Stimulated activated CD8-positive, alpha-beta memory T cell treated with anti-CD3 and anti-CD28 coated beads, Interleukin-4, amount 100 ng/mL, for 48 hours (primary cell): ENCODE results near the gene GPATCH2L.

ENCODE experiments used
- DNase-seq: peaks from one replicate; pipeline ENCODE4 v3.0.0-alpha.2; 2020

Gene GPATCH2L

DNA sequence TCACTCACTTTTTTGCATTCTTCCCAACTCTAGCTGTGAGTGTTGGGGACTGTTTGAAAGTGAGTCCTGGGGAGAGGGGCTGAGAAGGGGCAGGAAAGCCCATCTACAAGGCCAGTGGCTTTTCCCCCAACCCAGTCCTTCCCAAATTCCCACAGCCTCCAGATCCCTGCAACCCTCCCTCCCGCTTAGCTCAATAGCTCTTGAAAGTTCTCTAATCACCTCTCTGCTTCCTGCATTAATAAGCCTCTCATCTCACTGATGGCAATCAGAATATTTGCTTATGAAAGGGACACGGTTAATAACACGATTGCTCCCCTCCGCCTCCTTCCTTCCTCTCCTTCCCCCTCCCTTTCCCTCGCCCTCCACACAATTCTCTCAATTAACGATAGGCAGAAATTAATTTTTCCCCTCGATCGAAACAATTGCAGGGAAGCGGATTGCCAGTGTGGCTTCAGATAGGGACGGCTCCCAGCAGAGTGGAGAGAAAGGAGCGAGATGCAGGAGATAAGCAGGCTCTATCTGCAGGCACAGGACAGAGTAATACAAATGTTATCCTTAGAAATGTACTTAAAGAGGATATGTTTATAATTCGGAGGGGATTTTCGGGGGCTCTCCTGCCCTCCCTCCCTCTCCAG is 15.1 kb upstream of the GPATCH2L start:
- no peak for DNase-seq

DNA sequence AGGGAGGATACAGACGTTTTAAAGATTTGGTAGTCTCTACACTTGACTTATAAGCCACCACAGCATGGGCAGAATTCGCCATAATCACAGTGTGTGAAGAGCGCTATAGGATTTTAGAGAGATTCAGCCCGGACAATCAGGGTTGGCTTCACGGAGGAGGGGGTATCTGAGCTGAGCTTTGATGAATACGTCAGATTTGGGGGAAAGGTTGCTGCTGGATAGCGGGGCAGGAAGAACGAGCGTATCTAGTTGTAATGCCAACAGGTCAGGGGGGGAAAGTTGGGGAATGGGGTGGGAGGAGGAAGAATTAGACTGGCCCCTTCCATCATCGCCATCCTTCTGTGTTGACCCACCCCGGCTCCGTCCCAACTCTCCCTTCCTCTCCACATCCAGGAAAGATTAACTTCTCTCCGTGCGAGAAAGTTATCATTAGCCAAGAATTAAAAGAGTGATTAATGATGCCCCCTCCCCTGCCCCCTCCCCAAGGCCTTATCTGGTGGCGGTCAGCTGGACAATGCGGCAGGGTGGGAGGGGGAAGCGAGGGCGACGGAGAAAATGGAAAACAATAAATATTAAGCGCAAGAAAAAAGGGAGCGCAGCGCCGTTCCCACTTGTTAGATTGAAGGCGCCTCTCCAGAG is 13.5 kb upstream of the GPATCH2L start:
- no peak for DNase-seq

DNA sequence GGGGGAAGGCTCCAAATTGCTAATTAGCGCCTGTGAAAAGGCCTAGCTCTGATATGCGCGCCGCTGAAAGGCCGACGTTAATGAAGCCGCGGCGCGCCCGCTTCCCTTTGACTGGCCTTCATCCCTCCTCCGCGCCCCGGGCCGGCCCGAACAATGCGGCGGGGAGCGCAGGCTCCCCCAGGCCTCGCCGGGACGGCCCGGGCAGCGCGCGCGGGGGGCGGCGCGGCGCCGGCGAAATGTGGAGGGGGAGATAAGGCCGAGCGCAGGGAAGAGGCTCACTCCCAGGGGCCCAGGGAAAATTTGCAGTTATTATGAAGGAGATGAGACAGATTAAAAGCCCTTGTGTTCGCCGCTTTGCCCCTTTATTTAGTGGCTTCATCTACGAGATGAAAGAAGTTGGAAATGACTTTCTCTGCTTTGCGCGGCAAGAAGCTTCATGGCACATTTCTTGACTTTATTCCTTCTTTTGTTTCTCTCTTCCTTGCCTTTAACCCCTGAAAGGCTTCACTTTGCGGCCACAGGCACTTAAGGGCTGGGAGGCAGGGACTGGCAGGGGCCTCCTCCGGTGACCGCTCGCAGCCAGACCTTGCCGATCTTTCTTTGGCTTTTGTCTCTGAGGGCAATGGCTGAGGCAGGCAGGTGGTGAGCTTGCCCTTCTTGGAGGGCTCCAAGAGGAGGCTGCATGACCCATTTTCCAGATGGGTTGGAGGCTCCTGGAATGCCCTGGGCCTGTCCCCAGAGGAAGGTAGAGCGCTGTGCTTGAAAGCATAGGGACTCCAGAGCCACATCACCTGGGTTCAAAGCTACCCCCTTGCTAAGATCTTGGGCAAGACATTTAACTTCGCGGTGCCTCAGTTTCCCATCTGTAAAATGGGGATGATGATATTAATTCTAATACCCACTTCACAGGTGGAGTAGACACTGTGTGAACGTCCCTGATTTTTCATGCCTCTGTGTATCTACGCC is 12.7 kb upstream of the GPATCH2L start:
- DNase-seq = no peak

DNA sequence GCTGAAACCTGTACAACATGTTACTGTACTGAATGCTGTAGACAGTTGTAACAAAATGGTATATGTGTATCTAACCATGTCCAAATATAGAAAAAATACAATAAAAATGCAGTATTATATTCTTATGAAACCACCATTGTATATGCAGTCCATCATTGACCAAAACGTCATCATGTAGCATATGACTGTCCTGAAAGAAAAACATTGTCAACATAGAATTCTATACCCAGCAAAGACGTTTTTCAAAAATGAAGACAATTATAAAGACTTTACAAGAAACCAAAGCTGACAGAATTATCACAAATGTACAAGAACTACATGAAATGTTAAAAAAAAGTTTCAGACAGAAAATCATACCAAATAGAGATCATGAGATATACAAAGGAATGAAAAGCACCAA is 8.1 kb upstream of the GPATCH2L start:
- no peak for DNase-seq

DNA sequence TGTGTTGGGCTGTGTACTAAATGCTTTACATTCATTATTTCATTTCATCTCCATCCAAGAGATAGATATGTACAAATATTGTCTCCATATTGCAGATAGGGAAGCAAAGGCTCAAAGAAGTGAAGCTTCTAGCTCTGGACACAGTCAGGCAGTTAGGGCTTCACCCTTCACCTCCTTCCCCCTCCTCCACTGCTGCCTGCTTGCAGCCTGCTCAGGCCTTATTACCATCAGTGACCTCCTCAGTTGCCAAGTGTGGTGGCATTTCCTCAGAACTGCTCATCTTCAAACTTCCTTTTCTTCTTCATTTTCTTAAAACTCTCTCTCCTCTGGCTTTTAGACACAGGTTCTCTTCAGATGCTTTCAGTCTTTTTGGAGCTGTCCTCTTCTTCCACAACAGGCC is 4.7 kb upstream of the GPATCH2L start:
- DNase-seq = no peak

DNA sequence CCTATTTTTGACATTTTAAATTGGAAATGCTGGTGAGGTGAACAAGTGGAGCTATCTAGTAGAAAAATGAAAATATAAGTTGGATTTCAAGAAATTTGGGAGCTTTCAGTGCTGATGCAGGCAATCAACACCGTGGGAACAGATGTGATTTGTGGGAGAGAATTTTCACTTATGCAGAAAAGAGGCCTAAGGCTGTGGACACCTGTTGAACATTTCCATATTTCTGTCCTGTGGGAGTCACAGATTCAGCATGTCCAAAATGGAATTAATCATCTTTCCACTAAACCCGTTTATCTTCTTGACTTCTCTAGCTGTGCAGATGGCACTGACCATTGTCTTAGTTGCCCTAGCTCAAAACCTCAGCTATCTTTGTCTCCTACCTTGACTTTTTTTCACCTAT is 2.5 kb upstream of the GPATCH2L start:
- no peak for DNase-seq

DNA sequence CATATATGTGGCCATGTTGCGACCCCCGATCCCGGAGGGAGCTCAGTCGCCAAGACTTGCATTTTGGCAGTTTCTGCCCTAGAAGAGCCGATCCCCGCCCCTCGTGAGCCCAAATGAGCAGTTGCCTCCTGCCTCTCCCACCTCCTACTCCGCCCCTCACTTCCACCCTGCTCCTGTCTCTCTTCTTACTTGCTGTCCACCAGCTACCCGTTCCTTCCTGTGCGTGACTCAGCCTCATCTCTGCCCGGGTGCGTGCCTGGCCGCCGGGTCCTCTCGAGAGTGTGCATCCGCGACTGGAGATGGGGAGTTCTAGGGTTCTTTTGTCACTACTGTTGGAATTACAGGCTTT is 585 bp downstream of the GPATCH2L start:
- peak; percentile 76 for DNase-seq

DNA sequence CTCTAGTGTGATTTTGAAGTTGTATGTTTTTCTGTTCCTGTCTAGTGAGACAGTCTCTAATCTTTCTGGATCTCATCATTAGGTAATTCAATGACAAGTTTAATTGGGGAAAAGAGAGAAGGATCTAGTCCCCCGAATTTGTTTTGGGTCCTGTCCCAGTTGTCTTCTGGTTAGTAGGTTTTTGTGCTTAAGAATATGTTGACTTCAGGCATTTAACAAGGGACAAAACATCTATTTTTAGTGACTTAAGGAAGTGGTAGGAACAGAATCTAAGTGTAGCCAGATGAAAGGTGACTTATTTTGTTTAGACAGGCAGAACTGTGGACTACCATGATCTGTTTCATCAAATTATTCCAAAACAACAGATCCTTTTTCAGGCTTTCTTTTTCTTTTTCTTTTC is 2.2 kb downstream of the GPATCH2L start:
- DNase-seq = no peak

DNA sequence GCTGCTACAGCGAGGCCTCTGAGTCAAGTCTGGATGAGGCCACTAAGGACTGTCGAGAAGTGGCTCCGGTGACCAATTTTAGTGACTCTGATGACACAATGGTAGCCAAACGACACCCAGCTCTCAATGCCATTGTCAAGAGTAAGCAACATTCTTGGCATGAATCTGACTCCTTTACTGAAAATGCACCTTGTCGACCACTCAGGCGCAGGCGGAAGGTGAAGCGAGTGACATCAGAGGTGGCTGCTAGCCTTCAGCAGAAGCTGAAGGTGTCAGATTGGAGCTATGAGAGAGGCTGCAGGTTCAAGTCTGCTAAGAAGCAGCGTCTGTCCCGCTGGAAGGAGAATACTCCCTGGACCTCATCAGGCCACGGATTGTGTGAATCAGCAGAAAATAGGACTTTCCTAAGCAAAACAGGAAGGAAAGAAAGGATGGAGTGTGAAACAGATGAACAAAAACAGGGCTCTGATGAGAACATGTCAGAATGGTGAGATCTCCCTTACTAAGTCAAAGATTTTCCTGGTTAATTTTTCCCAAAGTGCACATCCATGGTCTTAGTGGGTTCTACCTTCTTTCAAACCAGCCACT is 2.9 kb downstream of the GPATCH2L start:
- DNase-seq = no peak

DNA sequence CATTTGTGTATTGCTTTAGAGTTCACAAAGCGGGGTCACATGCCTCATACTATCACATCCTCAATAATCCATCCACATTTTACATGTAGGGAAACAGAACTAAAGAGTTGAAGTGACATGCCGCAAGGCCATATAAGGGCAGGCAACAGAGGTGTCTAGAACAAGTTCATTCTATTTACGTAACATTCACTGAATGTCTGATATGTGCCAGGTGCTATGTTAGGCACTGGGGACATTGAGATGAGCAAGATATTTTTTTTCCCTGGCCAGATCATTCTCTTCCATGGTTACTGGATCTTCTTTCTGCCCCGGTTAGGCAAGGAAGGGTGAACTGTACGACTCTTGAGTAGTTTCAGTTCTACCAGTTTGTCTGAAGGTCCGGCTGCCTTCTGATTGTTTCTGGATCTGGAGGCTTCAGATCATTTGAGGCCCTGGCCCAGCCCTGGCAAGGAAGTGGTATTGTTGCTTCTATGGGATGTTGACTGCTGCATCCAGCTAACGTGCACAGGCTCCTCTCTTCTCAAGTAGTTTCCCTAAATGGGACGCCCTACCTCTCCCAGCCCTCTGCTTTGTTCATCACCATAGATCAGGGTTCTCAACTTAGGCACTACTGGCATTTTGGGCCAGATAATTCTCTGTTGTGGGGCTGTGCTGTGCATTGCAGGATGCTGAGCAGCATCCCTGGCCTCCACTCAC is 12.1 kb downstream of the GPATCH2L start:
- no peak for DNase-seq

DNA sequence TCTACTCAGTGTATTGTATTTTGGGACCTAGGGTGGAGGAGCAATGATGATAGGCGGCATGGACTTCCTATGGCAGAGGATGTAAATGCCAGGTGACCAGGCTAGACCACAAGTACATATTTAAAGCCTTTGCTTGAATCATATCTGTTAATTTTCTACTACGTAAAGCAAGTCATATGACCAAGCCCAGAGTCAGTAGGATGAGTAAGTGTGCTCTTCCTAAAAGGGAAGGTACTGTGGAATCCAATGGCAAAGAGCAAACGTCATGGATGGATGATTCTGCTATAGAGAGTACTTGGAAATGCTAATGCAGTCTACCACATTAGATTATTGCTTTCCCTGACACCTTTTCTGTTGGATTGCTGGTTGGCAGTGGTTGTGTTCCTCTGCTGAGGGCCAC is 16.8 kb downstream of the GPATCH2L start:
- DNase-seq = no peak

DNA sequence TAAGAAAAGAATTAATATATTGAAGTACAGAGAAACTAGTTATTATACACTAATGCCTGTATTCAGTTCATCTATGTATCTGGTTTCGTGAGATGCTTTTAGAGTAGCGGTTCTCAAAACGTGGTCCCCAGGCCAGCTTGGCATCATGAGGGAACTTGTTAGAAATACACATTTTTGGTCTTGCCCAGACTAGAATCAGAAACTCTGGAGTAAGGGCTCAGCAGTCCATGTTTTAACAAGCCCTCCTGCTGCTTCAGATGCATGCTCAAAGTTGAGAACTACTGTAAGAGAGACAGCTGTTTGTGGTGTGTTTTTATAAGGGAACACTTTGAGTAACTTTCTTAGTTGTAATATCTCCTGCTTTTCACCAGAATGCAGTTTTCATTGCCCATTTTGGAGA is 18.1 kb downstream of the GPATCH2L start:
- DNase-seq = no peak

DNA sequence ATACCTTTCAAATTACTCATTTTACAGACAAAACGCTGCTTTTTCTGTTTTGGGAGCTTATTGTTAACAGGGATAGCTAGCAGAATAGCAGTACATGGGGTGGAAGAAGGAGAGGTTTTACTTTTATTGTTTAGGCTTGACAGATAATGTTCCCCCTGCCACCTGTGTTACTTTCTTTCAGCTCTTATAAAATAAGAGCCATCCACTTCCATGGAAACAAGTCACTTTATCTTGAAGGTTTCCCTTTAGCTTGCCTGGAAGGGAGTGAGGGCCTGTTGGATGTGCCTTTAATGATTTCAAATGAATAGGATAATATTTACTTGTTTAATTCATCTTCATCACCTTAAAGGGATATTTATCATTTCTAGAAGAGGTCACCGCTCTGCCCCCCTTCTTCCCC is 23.3 kb downstream of the GPATCH2L start:
- no peak for DNase-seq

DNA sequence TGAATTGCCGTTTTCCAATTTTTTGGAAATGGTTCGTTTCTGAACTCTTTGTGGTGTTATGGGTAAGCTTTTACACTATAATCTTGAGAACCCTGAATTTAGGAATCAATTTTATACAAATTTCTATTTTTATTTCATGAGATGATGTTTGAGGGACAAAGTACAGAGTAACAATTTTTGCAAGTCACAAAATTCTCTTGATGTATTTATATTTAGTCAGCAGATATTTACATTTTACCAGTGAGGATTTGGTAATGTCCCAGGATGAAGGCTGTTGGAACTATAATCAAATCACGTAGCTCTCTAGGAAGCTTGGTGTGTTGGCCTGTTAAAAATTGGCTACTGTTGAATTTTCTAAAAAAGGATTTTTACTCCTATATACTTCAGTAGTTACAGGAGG is 24.2 kb downstream of the GPATCH2L start:
- DNase-seq = no peak

DNA sequence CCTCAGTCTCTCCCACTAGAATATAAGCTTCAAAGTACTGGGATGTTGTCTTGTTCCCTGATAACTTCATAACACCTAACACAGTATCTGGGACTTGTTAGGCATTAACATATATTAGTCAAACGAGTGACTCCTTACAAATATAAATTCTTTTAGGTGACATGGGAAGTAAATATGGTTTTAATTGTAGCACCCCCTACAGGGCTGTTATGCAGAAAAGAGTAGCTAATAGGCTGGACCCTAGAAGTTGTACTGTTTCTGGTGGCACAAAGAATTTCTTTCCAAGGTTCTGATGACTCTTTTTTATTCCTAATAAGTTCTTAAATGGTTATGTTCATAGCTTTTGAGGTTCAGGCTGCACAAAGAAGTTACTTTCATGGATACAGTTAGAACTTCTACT is 29.8 kb downstream of the GPATCH2L start:
- no peak for DNase-seq

DNA sequence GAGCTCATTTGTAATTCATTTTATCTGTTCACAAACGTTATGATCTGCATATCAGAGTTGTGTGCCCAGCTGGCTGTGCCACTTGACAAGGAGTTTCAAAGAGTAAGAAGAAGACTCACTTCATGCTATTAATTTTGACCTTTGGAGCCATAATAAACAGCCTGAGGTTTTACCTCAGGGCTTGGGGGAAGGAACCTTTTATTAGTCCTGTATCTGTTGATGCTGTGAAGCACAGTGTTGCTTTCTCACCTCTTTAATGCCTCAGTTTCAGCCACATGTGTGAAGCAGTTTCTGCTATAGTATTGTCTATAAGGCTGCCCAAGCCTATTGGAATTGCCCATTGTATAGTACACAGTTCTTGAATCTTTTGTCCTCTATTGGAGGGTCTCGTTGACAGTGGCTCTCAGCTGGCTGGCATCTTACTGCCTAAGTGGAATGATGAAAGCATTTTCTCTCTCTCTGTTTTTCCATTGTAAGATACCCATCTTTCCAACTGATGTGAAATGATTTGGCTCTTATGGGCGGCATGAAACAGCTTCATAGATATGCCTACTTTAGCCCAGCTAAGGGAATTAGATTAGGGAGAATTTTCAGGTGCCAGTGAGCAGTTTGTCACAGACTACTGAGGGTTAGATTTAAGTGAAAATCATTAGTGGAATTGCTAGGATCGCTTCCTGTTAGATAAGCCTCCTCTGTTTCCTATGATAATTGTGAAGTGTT is 34.7 kb downstream of the GPATCH2L start:
- DNase-seq = no peak

DNA sequence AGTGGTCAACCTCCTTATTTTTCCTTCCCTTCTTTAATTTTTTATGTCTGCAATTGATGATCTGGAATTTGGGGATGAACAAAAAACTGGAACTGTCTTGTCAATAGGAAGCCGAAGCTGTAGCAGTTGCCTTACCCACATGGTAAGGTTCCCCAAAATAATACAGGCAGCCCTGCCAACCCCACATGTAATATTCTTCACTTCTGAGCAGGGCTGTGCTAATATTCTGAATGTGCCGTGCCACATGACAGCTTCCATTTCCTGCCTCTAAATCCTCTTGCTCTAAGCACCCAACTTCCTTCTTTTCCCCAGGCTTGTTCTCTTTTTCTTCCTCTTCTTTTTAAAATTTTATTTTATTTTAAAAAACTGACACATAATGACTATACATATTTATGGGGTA is 39.6 kb downstream of the GPATCH2L start:
- no peak for DNase-seq

DNA sequence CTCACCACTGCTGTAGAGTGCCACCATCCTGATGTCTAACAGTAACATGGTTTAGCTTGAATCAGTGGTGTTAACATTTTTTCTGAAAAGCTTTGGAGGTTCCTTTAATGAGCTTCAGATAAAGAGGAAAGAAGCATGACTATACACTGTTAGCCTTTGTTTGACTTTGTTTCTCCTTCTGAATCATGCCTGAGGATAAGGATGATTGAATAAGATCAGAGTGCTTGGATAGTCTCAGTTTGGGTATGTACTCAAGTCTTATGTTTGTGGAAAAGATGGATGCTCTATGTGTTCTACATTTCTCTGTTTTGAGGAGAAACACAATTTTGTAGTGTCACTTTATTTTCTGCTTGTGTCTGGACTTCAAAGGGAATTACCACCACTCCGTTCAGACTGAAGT is 42.0 kb downstream of the GPATCH2L start:
- no peak for DNase-seq

DNA sequence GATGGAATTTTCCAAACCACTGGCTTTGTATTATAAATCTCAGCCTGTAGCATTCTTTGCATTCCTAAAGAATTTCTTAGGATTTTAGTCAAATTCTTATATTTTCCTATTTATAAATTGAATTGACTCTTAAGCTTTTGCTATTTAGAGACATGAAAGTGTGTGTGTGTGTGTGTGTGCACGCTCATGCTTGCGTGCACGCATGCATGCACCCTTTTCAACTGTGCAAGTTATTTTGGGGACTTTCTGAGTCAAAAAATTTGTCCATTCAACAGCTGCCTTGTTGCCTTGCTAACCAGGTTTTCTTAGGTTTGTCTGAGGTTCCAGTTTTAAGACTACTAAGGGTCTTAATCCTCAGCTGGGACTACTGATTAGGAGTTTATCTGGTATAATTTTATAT is 42.6 kb downstream of the GPATCH2L start:
- no peak for DNase-seq

DNA sequence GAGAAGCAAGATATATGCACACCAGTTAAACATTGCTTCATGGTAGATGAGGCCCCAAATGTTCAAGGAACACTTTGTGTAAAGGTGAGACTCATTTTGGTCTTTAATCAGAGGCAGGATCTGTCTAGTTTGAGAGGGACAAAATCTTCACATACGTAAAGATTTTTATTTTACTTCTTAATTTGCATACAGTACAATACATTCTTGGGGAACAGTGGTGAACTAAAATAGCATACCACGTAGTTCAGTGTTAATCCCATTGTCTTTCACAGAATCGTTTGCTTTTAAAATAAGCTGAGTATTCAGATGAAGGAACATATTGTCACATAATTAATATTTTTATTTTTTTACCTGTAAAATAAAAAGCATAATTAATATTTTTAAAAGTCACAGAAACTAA is 43.3 kb downstream of the GPATCH2L start:
- no peak for DNase-seq

DNA sequence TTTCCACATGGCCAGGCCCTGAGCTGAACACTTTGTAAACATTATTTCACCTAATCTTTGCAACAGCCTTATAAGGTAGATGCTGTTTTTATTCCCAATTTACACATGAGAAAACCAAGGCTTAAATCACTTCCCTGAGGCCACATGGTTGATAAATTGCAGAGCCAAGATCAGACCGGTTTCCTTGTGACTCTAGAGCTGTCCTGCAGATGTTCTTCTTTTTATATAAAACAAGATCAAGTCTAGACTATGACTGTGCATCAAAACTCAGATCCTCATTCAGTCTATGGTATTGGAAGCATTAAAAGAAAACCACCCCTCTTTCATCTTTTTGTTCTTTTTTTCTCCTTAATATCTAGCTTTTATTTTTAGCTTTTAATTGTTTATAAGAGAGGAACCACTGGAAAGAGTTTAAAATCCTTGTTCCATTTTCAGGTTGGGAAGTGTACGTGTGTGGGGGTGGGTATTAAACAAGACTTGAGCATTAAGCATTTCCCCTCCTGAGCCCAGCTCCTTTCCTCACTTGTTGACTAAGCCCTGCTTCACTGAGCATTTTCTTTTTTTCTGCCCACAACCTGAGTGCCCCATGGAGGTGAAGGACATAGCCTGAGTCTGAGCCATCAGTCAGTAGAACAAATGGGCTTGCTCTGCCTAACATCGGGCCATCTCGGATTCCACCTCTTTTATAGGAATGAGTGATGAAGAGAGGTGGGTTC is 45.4 kb downstream of the GPATCH2L start:
- DNase-seq = no peak

DNA sequence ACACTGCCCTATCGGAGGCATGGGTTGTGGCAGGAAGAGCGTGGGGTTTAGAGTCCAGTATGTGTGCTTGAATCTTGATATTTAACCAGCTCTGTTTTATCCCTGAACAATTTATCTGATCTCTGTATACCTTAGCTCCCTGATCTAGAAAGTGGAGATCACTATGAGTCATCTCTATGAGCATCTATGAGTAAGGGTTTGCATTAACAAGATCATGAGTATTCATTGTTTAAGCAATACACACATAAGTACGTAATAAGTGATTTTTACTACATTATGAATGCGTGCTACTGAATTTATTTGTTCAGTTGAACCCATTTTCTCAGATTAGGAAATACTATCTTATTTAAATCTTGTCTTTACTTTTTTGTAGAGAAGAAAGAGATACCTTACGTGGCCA is 49.4 kb downstream of the GPATCH2L start:
- no peak for DNase-seq
